GM19467 (cell line): Measurements from ENCODE around the gene BAZ1A.
"Not testable (repeated sequence)": the region's sequence is repeated elsewhere in the genome, so short reads cannot be mapped to it uniquely, and the experiment has no call there.

ENCODE experiments used
- ATAC-seq: cut with Tn5 transposase; IDR thresholded peaks from one replicate; pipeline ENCODE4 v1.9.1; 2021; ENCODE audit warnings: mild to moderate bottlenecking, moderate library complexity; ENCODE audit not compliant: unreplicated experiment

The BAZ1A gene

GRCh38 chr14:34857689-34858449 lies 17.3 kb downstream of the BAZ1A start:
- ATAC-seq: no peak

GRCh38 chr14:34853041-34853440 lies 22.1 kb downstream of the BAZ1A start:
- ATAC-seq: no peak

GRCh38 chr14:34851395-34851794 lies 23.8 kb downstream of the BAZ1A start:
- ATAC-seq: no peak

GRCh38 chr14:34845869-34846268 lies 29.3 kb downstream of the BAZ1A start:
- no peak for ATAC-seq

- no peak for ATAC-seq
These were observed 32.1 kb downstream of the BAZ1A start for GRCh38 chr14:34843011-34843554.

GRCh38 chr14:34837801-34838322 lies 37.3 kb downstream of the BAZ1A start:
- ATAC-seq: no peak

GRCh38 chr14:34835312-34835711 lies 39.8 kb downstream of the BAZ1A start:
- ATAC-seq: no peak

GRCh38 chr14:34833549-34834523 lies 41.3 kb downstream of the BAZ1A start:
- no peak for ATAC-seq

GRCh38 chr14:34826661-34827060 lies 48.5 kb downstream of the BAZ1A start:
- ATAC-seq: no peak

GRCh38 chr14:34824826-34825225 lies 50.3 kb downstream of the BAZ1A start:
- no peak for ATAC-seq

GRCh38 chr14:34824256-34824655 lies 50.9 kb downstream of the BAZ1A start:
- no peak for ATAC-seq

- no peak for ATAC-seq
These were observed 57.4 kb downstream of the BAZ1A start for GRCh38 chr14:34817768-34818167.

GRCh38 chr14:34810028-34810427 lies 65.1 kb downstream of the BAZ1A start:
- no peak for ATAC-seq

- ATAC-seq: no peak
These were observed 68.9 kb downstream of the BAZ1A start for GRCh38 chr14:34806257-34806656.

GRCh38 chr14:34804933-34805332 lies 70.2 kb downstream of the BAZ1A start:
- ATAC-seq: no peak

GRCh38 chr14:34798861-34799260 lies 76.3 kb downstream of the BAZ1A start:
- not testable (repeated sequence) for ATAC-seq

- no peak for ATAC-seq
These were observed 77.2 kb downstream of the BAZ1A start for GRCh38 chr14:34797747-34798583.

GRCh38 chr14:34796902-34797301 lies 78.3 kb downstream of the BAZ1A start:
- ATAC-seq: no peak

GRCh38 chr14:34794941-34795340 lies 80.2 kb downstream of the BAZ1A start:
- no peak for ATAC-seq

GRCh38 chr14:34794217-34794616 lies 80.9 kb downstream of the BAZ1A start:
- ATAC-seq: no peak
